Activated CD4-positive, alpha-beta T cell treated with anti-CD3 and anti-CD28 coated beads for 24 hours (primary cell): Measurements from ENCODE around the gene SLC1A4.
"Not testable (repeated sequence)": the region's sequence is repeated elsewhere in the genome, so short reads cannot be mapped to it uniquely, and the experiment has no call there.

Experiments
- DNase-seq, 2 donors: peaks; one replicate each; pipeline ENCODE4 v3.0.0-alpha.2; 2020; ENCODE audit warnings: low read depth in 2 of 2

SLC1A4 gene

GRCh38 chr2:64989126-64989981 is at the start of gene SLC1A4:
SLC1A4 (plus strand) TSS chr2:64989399; CDS start chr2:64989644, 245 bp downstream.
- DNase-seq: peak; percentile 73 to 76

DNA sequence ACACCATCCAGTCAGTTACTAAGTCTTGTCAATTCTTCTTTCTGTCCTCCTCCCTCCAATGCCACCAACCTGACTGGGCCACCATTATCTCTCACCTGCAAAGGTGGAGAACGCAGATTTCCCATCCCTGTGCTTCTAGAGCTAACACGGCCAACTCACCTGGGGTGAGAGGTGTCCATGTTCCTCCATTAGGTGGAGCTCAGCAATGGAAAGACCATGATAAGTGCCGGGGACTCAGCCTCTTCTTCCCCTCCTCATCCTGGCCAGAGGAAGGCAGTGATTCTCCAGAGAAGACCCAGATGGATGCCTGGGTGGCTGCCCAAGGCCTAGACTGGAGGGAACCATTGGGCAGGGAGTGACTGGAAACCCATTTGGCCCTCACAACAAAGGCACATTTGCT is 48.1 kb upstream of the SLC1A4 start:
- no peak for DNase-seq

GRCh38 chr2:64941801-64942200 is 47.4 kb upstream of the SLC1A4 start:
- no peak for DNase-seq

DNA sequence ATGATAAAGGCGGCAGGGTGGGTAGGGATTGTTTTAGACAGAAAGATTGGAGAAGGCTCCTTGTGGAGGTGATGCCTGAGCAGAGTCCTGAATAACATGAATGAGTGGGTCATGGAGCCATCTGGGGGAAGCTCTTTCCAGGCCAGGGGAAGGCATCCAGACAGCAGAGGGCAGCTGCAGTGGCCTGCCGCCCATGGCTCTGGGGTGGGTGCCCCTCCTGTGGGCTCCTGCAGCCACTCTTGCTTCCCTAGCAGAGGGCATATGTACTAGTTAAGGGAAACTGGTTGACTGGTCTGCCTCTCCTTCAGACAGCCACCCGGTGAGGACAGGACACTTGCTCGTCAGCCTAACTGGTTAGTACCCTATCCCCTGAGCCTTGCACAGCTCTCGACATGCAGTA is 46.5 kb upstream of the SLC1A4 start:
- DNase-seq: no peak

DNA sequence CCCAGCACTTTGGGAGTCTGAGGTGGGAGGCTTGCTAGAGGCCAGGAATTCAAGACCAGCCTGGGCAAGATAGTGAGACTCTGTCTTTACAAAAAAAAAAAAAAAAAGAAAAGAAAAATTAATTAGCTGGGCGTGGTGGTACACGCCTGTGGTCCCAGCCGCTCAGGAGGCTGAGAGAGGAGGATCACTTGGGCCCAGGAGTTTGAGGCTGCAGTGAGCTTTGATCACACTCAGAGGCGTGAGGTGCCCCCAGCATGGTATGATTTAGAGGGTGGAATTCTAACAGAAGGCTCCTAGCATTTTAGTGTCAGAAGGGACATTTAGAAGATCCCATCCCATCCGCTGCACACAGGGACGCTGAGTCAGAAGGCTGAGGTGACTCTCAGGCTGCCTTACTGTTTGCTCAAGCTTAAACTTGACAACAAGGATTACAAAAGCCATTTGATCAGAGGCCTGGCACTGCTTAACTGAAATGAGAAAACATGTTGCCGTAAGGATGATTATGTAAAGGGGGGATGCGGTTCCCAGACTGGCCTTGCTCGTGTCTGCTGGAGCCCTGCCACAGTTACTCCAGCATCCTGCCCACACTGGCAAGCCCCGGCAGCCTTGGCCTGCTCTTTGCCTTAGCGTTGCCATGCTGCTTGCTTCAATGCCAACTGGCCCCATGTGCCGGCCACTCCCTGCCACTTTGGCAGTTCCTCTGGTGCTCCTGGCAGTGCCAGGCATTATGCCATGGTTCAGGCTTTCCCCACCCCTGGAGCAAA is 45.6 kb upstream of the SLC1A4 start:
- DNase-seq: no peak

DNA sequence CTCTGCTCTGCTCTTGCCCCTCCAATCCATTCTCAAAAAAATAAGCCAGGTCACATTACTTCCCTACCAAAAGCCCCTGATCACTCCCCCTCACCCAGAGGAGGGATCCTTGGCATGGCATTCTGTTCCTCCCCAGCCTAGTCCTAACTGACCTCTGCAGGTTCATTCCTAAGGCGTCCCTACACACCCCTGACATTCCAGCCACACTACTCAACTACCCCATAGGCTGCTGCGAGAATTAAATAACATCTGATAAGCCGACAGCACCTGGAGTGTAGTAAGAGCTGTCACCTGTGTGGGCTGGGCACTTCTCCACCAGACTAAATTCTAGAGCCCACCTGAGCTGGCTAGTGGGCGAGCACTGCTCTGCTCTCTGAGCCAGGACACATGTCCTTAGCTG is 44.7 kb upstream of the SLC1A4 start:
- no peak for DNase-seq

DNA sequence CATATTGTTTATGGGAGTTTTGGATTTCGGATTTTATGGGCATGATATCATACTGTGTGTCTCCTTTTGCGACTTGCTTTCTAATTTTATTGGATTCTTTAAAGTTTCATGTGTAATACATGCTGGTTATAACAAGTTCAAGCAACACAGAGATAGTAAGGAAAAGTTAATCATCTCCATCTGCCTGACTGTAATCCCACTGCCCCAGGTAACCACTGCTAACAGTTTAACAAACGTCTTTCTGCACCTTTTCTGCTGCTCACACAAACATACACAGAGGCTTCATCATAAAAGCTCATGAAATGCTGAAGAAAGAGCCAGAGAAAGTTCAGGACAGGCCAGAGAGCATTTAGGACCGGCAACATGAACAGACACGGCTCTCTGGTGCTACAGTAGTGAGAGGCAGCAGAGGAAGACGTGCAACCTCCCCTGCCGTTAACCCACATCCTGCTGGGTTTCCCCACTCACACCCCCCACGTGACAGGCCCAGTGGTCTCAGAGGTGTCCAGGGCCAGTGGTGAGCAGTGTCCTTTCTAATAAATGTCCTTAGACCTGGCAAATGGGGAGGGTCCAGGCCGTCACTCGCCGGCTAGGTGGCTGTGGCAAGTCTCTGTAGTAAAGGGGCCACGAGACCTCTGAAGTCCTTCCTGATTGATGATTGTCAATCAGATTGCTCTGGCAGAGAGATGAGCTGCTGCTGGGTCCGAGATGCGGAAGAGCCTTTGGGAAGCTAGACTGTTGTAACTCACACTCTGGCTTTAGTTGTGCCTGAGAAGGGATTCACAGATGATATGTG is 43.0 kb upstream of the SLC1A4 start:
- peak; percentile 25 to 41 for DNase-seq

DNA sequence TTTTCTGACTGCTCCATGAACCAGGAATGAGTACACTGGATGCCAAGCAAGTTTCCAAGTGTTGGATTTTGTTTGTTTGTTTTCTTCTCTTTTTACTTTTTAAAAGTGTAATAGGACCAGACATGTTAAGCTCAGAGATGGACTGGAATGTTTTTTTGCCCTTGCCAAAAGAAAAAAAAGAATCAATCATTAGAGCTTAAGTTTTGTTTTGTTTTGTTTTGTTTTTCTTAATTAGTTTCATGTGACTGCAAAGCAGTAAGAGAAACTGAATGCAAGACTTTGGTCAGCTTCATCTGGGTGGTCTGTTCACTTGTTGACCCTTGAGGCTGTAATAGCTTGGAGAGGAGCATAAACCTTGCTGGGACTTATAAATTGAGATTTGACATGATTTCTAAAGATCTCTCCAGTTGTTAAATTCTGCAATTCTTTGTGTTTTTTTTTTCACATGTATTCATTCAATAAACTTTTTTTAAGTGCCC is 42.4 kb upstream of the SLC1A4 start:
- no peak for DNase-seq

DNA sequence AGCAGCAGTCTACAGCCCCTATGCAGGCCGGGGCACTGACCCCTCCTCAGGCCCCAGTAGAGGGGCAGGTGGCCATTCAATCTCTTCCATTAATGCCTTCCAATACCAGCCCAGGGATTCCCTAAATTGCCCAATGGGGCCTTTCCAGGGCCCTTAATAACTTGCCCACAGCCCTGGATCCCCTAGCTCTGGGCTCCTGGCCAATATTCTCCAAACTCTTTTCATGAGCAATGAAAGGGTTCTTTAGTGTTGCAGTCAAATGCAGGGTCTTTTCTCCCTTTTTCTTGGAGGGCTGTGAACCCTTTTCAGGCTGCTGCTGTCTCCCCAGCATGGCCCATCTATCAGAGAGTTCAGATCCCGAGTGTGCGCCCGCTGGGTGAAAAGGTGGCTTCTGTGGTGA is 41.3 kb upstream of the SLC1A4 start:
- DNase-seq: no peak

- no peak for DNase-seq
Measured at GRCh38 chr2:64950226-64951160, 38.7 kb upstream of the SLC1A4 start.

GRCh38 chr2:64951306-64951953 is 37.8 kb upstream of the SLC1A4 start:
- no peak for DNase-seq

- no peak for DNase-seq
Measured at GRCh38 chr2:64952096-64952495, 37.1 kb upstream of the SLC1A4 start.

DNA sequence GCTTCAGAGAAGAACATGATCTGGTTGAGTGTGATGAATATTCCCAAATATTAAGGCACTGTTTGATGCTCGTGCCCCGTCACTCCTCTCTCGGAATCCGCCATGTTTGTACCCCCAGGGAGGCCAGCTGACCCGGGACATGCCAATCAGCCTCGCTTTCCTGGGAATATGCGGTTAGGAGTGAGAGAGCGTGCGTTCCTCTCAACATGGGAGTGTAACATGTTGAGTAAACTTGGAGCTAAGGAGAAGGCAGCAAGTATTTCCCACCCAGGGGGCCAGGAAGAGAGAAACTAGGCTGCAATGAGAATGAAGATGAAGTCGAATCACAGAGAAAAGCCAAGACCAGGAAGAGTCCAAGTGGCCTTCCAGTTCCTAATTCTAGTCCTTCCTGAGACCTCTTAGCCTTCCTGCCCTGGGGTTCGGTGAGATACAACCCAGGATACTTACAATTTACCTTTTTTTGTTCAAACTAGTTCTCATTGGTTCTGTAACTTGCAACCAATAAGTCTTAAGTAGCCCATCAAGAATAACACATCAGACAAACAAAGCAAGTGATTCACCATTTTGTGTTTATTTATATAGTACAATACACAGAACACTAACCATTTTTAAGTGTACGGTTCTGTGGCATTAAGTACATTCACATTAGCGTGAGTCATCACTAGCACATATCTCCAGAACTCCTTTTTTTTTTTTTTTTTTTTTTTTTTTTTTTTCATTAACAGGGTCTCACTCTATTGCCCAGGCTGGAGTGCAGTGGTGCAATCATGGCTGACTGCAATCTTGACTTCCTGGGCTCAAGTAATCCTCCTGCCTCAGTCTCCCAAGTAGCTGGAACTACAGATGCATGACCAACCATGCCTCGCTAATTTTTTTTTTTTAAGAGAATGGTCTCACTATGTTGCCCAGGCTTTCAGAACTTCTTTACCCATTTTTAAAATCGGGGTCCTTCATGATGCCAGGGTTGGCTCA is 36.4 kb upstream of the SLC1A4 start:
- DNase-seq: no peak

- no peak for DNase-seq
Measured at GRCh38 chr2:64955467-64955866, 33.7 kb upstream of the SLC1A4 start.

DNA sequence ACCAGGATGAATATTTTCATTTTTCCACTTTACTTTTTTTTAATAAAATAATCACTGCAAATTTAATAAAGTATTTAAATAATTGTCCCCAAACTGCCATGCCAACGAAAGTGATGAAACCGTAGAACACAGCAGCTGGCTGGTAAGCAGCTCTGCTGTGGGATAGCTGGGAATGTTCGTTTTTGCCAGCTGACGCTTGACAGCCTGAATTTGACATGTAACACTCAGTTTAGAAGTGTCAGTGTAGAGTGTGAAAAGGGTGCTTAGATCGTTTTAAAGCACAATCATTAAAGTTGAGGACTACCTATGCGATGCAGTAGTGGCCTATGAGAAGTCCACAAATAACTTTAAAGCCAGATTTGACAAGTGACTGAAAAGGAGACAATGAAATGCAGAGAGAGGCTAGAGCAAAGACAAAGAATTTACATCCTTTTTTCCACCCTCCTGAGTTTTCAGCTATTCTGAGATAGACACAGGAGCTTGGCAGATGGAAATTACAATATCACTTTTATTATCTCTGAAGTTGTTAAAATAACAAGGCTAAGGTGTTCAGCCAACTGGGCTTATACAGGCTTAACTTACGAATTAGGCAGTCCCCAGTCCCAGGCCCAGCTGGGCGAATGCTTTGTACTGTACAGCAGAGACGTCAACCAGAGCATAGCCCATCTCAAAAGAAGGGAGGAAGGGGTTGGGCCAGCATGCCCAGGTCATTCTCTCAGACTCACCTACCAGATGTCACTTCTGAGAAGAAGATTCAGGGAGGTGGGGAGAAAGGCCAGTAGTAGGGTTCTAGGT is 31.9 kb upstream of the SLC1A4 start:
- DNase-seq: no peak

GRCh38 chr2:64958556-64958955 is 30.6 kb upstream of the SLC1A4 start:
- DNase-seq: no peak

GRCh38 chr2:64960819-64961218 is 28.4 kb upstream of the SLC1A4 start:
- DNase-seq: no peak

GRCh38 chr2:64963138-64963537 is 26.1 kb upstream of the SLC1A4 start:
- not testable (repeated sequence) for DNase-seq
